NCI-H526 treated with DMSO at 0.1 percent for 48 hours (cell line): ENCODE data around the gene TAS1R2.
A peak's percentile ranks its signal among the peaks of the same experiment; 100 is the strongest.

Experiments
- DNase-seq: peaks from one replicate; lab custom pipeline; 2025; lab: John Stamatoyannopoulos, UW

Gene TAS1R2

GRCh38 chr1:18819986-18820790 lies 39.3 kb downstream of the TAS1R2 start:
- DNase-seq = no peak

GRCh38 chr1:18819203-18819602 lies 40.3 kb downstream of the TAS1R2 start:
- DNase-seq = no peak

- peak; percentile 42 for DNase-seq
These were observed 41.5 kb downstream of the TAS1R2 start for GRCh38 chr1:18817795-18818435.

GRCh38 chr1:18817316-18817715 lies 42.1 kb downstream of the TAS1R2 start:
- DNase-seq = no peak

- DNase-seq = no peak
These were observed 42.7 kb downstream of the TAS1R2 start for GRCh38 chr1:18816808-18817207.

GRCh38 chr1:18814874-18815531 lies 44.5 kb downstream of the TAS1R2 start:
- no peak for DNase-seq

- DNase-seq = no peak
These were observed 45.0 kb downstream of the TAS1R2 start for GRCh38 chr1:18814425-18814824.

GRCh38 chr1:18812453-18812939 lies 47.0 kb downstream of the TAS1R2 start:
- DNase-seq = no peak

- DNase-seq = no peak
These were observed 47.6 kb downstream of the TAS1R2 start for GRCh38 chr1:18811733-18812452.

GRCh38 chr1:18809953-18810899 lies 49.2 kb downstream of the TAS1R2 start:
- DNase-seq = no peak

GRCh38 chr1:18808550-18808949 lies 50.9 kb downstream of the TAS1R2 start:
- no peak for DNase-seq

GRCh38 chr1:18807334-18808063 lies 52.0 kb downstream of the TAS1R2 start:
- no peak for DNase-seq

GRCh38 chr1:18805925-18806849 lies 53.3 kb downstream of the TAS1R2 start:
- no peak for DNase-seq

- no peak for DNase-seq
These were observed 54.1 kb downstream of the TAS1R2 start for GRCh38 chr1:18805150-18805879.

GRCh38 chr1:18803851-18804250 lies 55.6 kb downstream of the TAS1R2 start:
- no peak for DNase-seq

GRCh38 chr1:18803151-18803791 lies 56.2 kb downstream of the TAS1R2 start:
- no peak for DNase-seq

GRCh38 chr1:18802231-18802630 lies 57.2 kb downstream of the TAS1R2 start:
- no peak for DNase-seq

GRCh38 chr1:18800258-18800657 lies 59.2 kb downstream of the TAS1R2 start:
- DNase-seq = no peak
